ENCODE results near the gene CATSPERD. TPM values are rescaled to one million over a fixed set of nuclear protein-coding genes. Genes with fewer than 3 reads are reported as not detected.

Gene CATSPERD
- total and polyA plus RNA-seq, 2 of the 4 experiments (the other 2 are of a cell fraction), result not detected

GRCh38 chr19:5790559-5791520, 70.4 kb downstream of the CATSPERD start, which contains the start of gene DUS3L:
Gene DUS3L (minus strand): TSS chr19:5791163. CDS start chr19:5791141, 22 bp downstream.
- peak within 1 kb of the TSS; percentile 80 for H4K5ac ChIP-seq (ENCODE audit: low read depth, low read length)
- peak within 1 kb of the TSS; percentile 85 for H3K4ac ChIP-seq (ENCODE audit: low read depth, low read length)
- DNase-seq, result peak; percentile 98
- CTCF ChIA-PET, result interaction anchor here (0.9 to 1.5 kb wide), 2 partner anchors 13 to 104 kb away, joined by 3 to 4 read pairs; partner anchors contain the start of gene NRTN
- in situ Hi-C loops (cut with MboI; ENCODE audit: low sequenced_read_pairs) (no loop called here), intact Hi-C loops (cut with micrococcal nuclease) (loop anchor here (10.0 kb wide), 1 partner anchor 664 kb away; the partner anchor contains the start of gene SLC25A23), dilution Hi-C loops (cut with HindIII; ENCODE audit: low sequenced_read_pairs, unreplicated experiment) (no loop called here)
- peak within 1 kb of the TSS; percentile 83 for H2BK5ac ChIP-seq (ENCODE audit: low read depth, low read length, poor library complexity, severe bottlenecking)
- H4K8ac ChIP-seq (ENCODE audit: low read depth in 2 of 2, low read length in 2 of 2), result peak within 1 kb of the TSS; percentile 51 to 94
- peak within 1 kb of the TSS; percentile 56 for H3K4me3 ChIP-seq (ENCODE audit: insufficient read depth, low read depth, low read length)
- H3K79me1 ChIP-seq (ENCODE audit: low read depth in 1 of 2, low read length in 2 of 2), result peaks cover 0 to 11% of the 10 kb centered on the region in 2 experiments; a peak in 2 of 4 replicates
- peak within 1 kb of the TSS; percentile 61 for H3K14ac ChIP-seq (replicated peaks; ENCODE audit: low read depth, low read length)
- BruUV-seq (replicated peaks), result TSS peak; percentile 66
- POLR2A ChIA-PET (ENCODE audit: unreplicated experiment), result interaction anchor here (0.6 kb wide), 1 partner anchor 151 kb away, joined by 3 read pairs; no protein-coding TSS in a partner anchor
- H2AK5ac ChIP-seq (ENCODE audit: low read depth, low read length), result peak within 1 kb of the TSS; percentile 56
- WGBS, 2 experiments (ENCODE audit: extremely low coverage in 2 of 2, insufficient read length in 1 of 2), result 0% methylated on average over 31 of the region's 72 CpGs; no CpG with 5 or more reads in 1 of the 2 experiments
- H3K18ac ChIP-seq (ENCODE audit: low read depth, low read length), result peak within 1 kb of the TSS; percentile 10; the same call in 1 of the 2 replicates
- peak within 1 kb of the TSS; percentile 48 for H3K9ac ChIP-seq (ENCODE audit: low read depth, low read length)
- H2BK120ac ChIP-seq (ENCODE audit: low read depth, low read length), result peak within 1 kb of the TSS; percentile 50
- H4K20me1 ChIP-seq (ENCODE audit: insufficient read depth, low read length), result peaks cover 7% of the 10 kb centered on the region
- 0 out of 2 replicates have a peak, but pooled peaks cover 3% of the 10 kb centered on the region for H3K9me1 ChIP-seq (ENCODE audit: insufficient read depth, low read length)
- H3K4me1 ChIP-seq (ENCODE audit: control insufficient read depth, insufficient read depth, low read length), result 0 out of 2 replicates have a peak, but pooled peaks cover 2% of the 10 kb centered on the region
- peak within 1 kb of the TSS; percentile 22; the same call in 1 of the 2 replicates for H3K56ac ChIP-seq (ENCODE audit: extremely low read depth, insufficient read depth, low read length)
- peak within 1 kb of the TSS; percentile 73 for H3K27ac ChIP-seq (ENCODE audit: insufficient read depth, low read length)
- ATAC-seq (ENCODE audit: low read depth), result peak; percentile 99
- no peaks in the 10 kb centered on the region for H3K27me3 ChIP-seq (ENCODE audit: control insufficient read depth, insufficient read depth, low read length)
- peak within 1 kb of the TSS; percentile 84 for H3K4me2 ChIP-seq (ENCODE audit: low read depth, low read length)
- no peak within 1 kb of the TSS; the same call in 2 of the 3 replicates for H2BK15ac ChIP-seq (ENCODE audit: low read depth, low read length)
- peaks cover 33% of the 10 kb centered on the region for H3K36me3 ChIP-seq (ENCODE audit: control insufficient read depth, insufficient read depth, low read length)
- peak within 1 kb of the TSS; percentile 20; the same call in 1 of the 2 replicates for H3K23ac ChIP-seq (ENCODE audit: low read depth, low read length)
- H4K91ac ChIP-seq (ENCODE audit: insufficient read depth, low read depth, low read length), result peak within 1 kb of the TSS; percentile 87
- H2AK9ac ChIP-seq (replicated peaks; ENCODE audit: low read depth, low read length, poor library complexity), result peak within 1 kb of the TSS; percentile 97
- H2AFZ ChIP-seq (replicated peaks; ENCODE audit: low read length, poor library complexity), result peak within 1 kb of the TSS; percentile 98
- H2BK20ac ChIP-seq (ENCODE audit: low read depth, low read length), result no peak within 1 kb of the TSS
- H3K9me3 ChIP-seq (ENCODE audit: control insufficient read depth, insufficient read depth, low read length), result no peaks in the 10 kb centered on the region
- TF ChIP-seq MAZ (IDR thresholded peaks at IDR 0.05; ENCODE audit: borderline replicate concordance, low read depth, low read length), result peak; percentile 54; the same call in 1 of the 2 replicates
- peak; percentile 99 for TF ChIP-seq MXI1 (IDR thresholded peaks at IDR 0.05; ENCODE audit: borderline replicate concordance, low read depth, low read length)
- peak; percentile 62; the same call in 1 of the 2 replicates for TF ChIP-seq BHLHE40 (IDR thresholded peaks at IDR 0.05; ENCODE audit: low read depth, low read length)
- peak; percentile 89 for TF ChIP-seq POLR2A (IDR thresholded peaks at IDR 0.05; ENCODE audit: low read depth, low read length)
- TF ChIP-seq, protein P1, sequence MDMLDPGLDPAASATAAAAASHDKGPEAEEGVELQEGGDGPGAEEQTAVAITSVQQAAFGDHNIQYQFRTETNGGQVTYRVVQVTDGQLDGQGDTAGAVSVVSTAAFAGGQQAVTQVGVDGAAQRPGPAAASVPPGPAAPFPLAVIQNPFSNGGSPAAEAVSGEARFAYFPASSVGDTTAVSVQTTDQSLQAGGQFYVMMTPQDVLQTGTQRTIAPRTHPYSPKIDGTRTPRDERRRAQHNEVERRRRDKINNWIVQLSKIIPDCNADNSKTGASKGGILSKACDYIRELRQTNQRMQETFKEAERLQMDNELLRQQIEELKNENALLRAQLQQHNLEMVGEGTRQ (IDR thresholded peaks at IDR 0.05; ENCODE audit: low read depth, low read length), result peak; percentile 96
- no peak for TF ChIP-seq NFE2L2 (IDR thresholded peaks at IDR 0.05; ENCODE audit: low read depth, low read length)
- peak; percentile 37; the same call in 1 of the 2 replicates for TF ChIP-seq CEBPB (IDR thresholded peaks at IDR 0.05; ENCODE audit: low read depth, low read length)
- no peak for TF ChIP-seq RCOR1 (IDR thresholded peaks at IDR 0.05; ENCODE audit: insufficient replicate concordance, low read length)
